HCT116 (cell line): Measurements from ENCODE around the gene WWOX. TPM values are rescaled to one million over a fixed set of nuclear protein-coding genes. Genes with fewer than 3 reads are reported as not detected.

ENCODE experiments used
- ATAC-seq: fragments of 200-7000 bp; cut with Tn5 transposase; 2 replicates; pipeline ENCODE4 v1.9.1; 2020; ENCODE audit warnings: mild to moderate bottlenecking, moderate library complexity
- BruUV-seq: library from RNA; stranded (reverse); fragments of 400-500 nt; replicated peaks from 2 replicates; lab custom pipeline; 2021; lab: Mats Ljungman, UMichigan
- CTCF ChIA-PET: fragments of 300-600 bp; sonication (Branson Sonifier 250); formaldehyde crosslinking; loops from one replicate; lab custom pipeline; 2021; ENCODE audit warnings: antibody characterized with exemption; lab: Charles Lee
- POLR2A ChIA-PET: fragments of 300-600, 350-600 bp; sonication (Branson Sonifier 250); formaldehyde crosslinking; loops from one replicate; lab custom pipeline; 2021; ENCODE audit warnings: antibody characterized with exemption; lab: Charles Lee
- RAD21 ChIA-PET, 2 experiments: fragments of 300-600 bp; sonication (Branson Sonifier 250); formaldehyde crosslinking; loops; one replicate each; lab custom pipeline; 2023; ENCODE audit warnings: low total read pairs in 2 of 2; ENCODE audit not compliant: uncharacterized antibody in 2 of 2, unreplicated experiment in 2 of 2, low non-redundant PET in 1 of 2; lab: Charles Lee
- DNase-seq: peaks from one replicate; pipeline ENCODE4 v3.0.0-alpha.2; 2010; ENCODE audit warnings: low read depth, low spot score
- H2AFZ ChIP-seq: fragments of 200-600 bp; shearing (Covaris generic), sonication (generic); 2 replicates; pipeline ENCODE4 v1.6.1; 2017; ENCODE audit warnings: low read depth, mixed run types, mixed read lengths, antibody characterized with exemption, low read length; ENCODE audit not compliant: poor library complexity, severe bottlenecking
- H3K27ac ChIP-seq: 2 replicates; pipeline ENCODE4 v1.5.1; 2012; ENCODE audit warnings: low read depth, low read length
- H3K27me3 ChIP-seq: fragments of 200-600 bp; sonication (generic); 2 replicates; pipeline ENCODE4 v1.6.1; 2016; ENCODE audit warnings: mixed run types, low read length, mixed read lengths; ENCODE audit not compliant: insufficient read depth
- H3K36me3 ChIP-seq, 2 experiments: fragments of 200-500 bp in 1 of 2; fragments of 200-600 bp in 1 of 2; sonication (Bioruptor generic) in 1 of 2; sonication (generic) in 1 of 2; 2 replicates each; pipeline versions ENCODE4 v1.5.1 to v1.6.1; 2014 to 2016; ENCODE audit warnings: low read length in 2 of 2, inconsistent platforms in 1 of 2, mixed read lengths in 1 of 2, mixed run types in 1 of 2; ENCODE audit not compliant: insufficient read depth in 2 of 2, control insufficient read depth in 1 of 2
- H3K4me1 ChIP-seq, 2 experiments: fragments of 200-600 bp in 1 of 2; sonication (generic) in 1 of 2; 2 replicates each; pipeline versions ENCODE4 v1.5.1 to v1.6.1; 2012 to 2017; ENCODE audit warnings: low read length in 2 of 2, inconsistent platforms in 1 of 2, mild to moderate bottlenecking in 1 of 2, mixed read lengths in 1 of 2, mixed run types in 1 of 2, moderate library complexity in 1 of 2; ENCODE audit not compliant: insufficient read depth in 2 of 2, control insufficient read depth in 1 of 2
- H3K4me2 ChIP-seq: fragments of 200-600 bp; sonication (generic); 2 replicates; pipeline ENCODE4 v1.6.1; 2017; ENCODE audit warnings: mixed run types, low read length, mixed read lengths
- H3K4me3 ChIP-seq, 2 experiments: fragments of 200-600 bp in 1 of 2; sonication (generic) in 1 of 2; replicated peaks in 1 of 2; 2 replicates each; pipeline ENCODE4 v1.5.1; 2011 to 2016; ENCODE audit warnings: low read length in 2 of 2, control low read depth in 1 of 2, low read depth in 1 of 2, mild to moderate bottlenecking in 1 of 2, mixed read lengths in 1 of 2, mixed run types in 1 of 2
- H3K79me2 ChIP-seq: fragments of 200-600 bp; sonication (generic); 2 replicates; pipeline ENCODE4 v1.6.1; 2017; ENCODE audit warnings: mild to moderate bottlenecking, mixed run types, low read length, moderate library complexity, mixed read lengths; ENCODE audit not compliant: insufficient read depth
- H3K9ac ChIP-seq: fragments of 200-600 bp; sonication (generic); 2 replicates; pipeline ENCODE4 v1.6.1; 2016; ENCODE audit warnings: low read length, mixed read lengths
- H3K9me2 ChIP-seq: fragments of 200-600 bp; sonication (generic), shearing (Covaris generic); 2 replicates; pipeline ENCODE4 v1.6.1; 2017; ENCODE audit warnings: mixed run types, mild to moderate bottlenecking, moderate library complexity; ENCODE audit not compliant: insufficient read depth
- H3K9me3 ChIP-seq, 2 experiments: fragments of 200-500 bp in 1 of 2; fragments of 200-600 bp in 1 of 2; sonication (Bioruptor generic) in 1 of 2; sonication (generic) in 1 of 2; 2 replicates each; pipeline ENCODE4 v1.6.1; 2014 to 2017; ENCODE audit warnings: low read length in 2 of 2, mixed read lengths in 2 of 2, inconsistent platforms in 1 of 2, low read depth in 1 of 2, mild to moderate bottlenecking in 1 of 2, mixed run types in 1 of 2, moderate library complexity in 1 of 2; ENCODE audit not compliant: control insufficient read depth in 1 of 2, insufficient read depth in 1 of 2
- H4K20me1 ChIP-seq: fragments of 200-600 bp; sonication (generic), shearing (Covaris generic); 2 replicates; pipeline ENCODE4 v1.6.1; 2017; ENCODE audit warnings: mixed run types, mild to moderate bottlenecking, moderate library complexity; ENCODE audit not compliant: insufficient read depth
- ATF3 ChIP-seq: IDR thresholded peaks from 2 replicates; pipeline ENCODE4 v1.6.1; 2012
- CBX3 ChIP-seq: IDR thresholded peaks from 2 replicates; pipeline ENCODE4 v1.6.1; 2012; ENCODE audit warnings: low read depth
- CEBPB ChIP-seq: IDR thresholded peaks from 2 replicates; pipeline ENCODE4 v1.6.1; 2012; ENCODE audit warnings: low read depth
- EGR1 ChIP-seq: IDR thresholded peaks from 2 replicates; pipeline ENCODE4 v1.6.1; 2012; ENCODE audit warnings: low read depth
- EZH2 ChIP-seq: fragments of 200-600 bp; sonication (generic); IDR thresholded peaks from 2 replicates; pipeline ENCODE4 v1.6.1; 2017; ENCODE audit warnings: antibody characterized with exemption, mixed run types
- EZH2phosphoT487 ChIP-seq: fragments of 200-600 bp; IDR thresholded peaks from 2 replicates; pipeline ENCODE4 v1.6.1; 2018; ENCODE audit warnings: antibody characterized with exemption, borderline replicate concordance
- JUND ChIP-seq: IDR thresholded peaks from 2 replicates; pipeline ENCODE4 v1.6.1; 2012
- MAX ChIP-seq: IDR thresholded peaks from 2 replicates; pipeline ENCODE4 v1.6.1; 2012
- POLR2A ChIP-seq: IDR thresholded peaks from 2 replicates; pipeline ENCODE4 v1.7.0; 2011; ENCODE audit warnings: borderline replicate concordance; ENCODE audit not compliant: insufficient read depth, insufficient read length; ENCODE audit errors: extremely low read depth
- POLR2AphosphoS5 ChIP-seq: IDR thresholded peaks from 2 replicates; pipeline ENCODE4 v1.6.1; 2011; ENCODE audit warnings: mild to moderate bottlenecking, low read depth, low read length, moderate library complexity
- RAD21 ChIP-seq: IDR thresholded peaks from 2 replicates; pipeline ENCODE4 v1.6.1; 2012; ENCODE audit warnings: low read depth, mild to moderate bottlenecking
- REST ChIP-seq: IDR thresholded peaks from 2 replicates; pipeline ENCODE4 v1.6.1; 2012; ENCODE audit warnings: low read depth
- SP1 ChIP-seq: IDR thresholded peaks from 2 replicates; pipeline ENCODE4 v1.6.1; 2012; ENCODE audit warnings: low read depth
- YY1 ChIP-seq: IDR thresholded peaks from 2 replicates; pipeline ENCODE4 v1.6.1; 2011; ENCODE audit warnings: low read length, low read depth, moderate library complexity, mild to moderate bottlenecking; ENCODE audit not compliant: insufficient replicate concordance; ENCODE audit errors: extremely low read depth
- ZBTB33 ChIP-seq: IDR thresholded peaks from 2 replicates; pipeline ENCODE4 v1.6.1; 2011; ENCODE audit warnings: mild to moderate bottlenecking, low read length, moderate library complexity; ENCODE audit not compliant: insufficient replicate concordance; ENCODE audit errors: extremely low read depth
- ZNF274 ChIP-seq: fragments of 200-500 bp; sonication (Bioruptor generic); IDR thresholded peaks from 2 replicates; pipeline ENCODE4 v1.6.1; 2014; ENCODE audit warnings: mild to moderate bottlenecking, low read depth, low read length, inconsistent platforms
- intact Hi-C: fragments of 100-400 bp; cut with micrococcal nuclease; formaldehyde crosslinking; loops from 2 replicates; pipeline ENCODE4 v1.10.0; 2022
- total RNA-seq: library from RNA; stranded (reverse); gene quantifications from one replicate; pipeline ENCODE4 v1.2.1, GENCODE V29; 2021; ENCODE audit not compliant: unreplicated experiment

WWOX gene
- total RNA-seq, 1 experiment from 2014 or later: 13.7 TPM

- BruUV-seq: no TSS peak
- Histone ChIP-seq H3K27me3 (no peaks in the 10 kb centered on the region), H3K79me2 (no peaks in the 10 kb centered on the region)
Observed at GRCh38 chr16:79190542-79190941, 1091.1 kb downstream of the WWOX start.

GRCh38 chr16:79191933-79192332 lies 1092.5 kb downstream of the WWOX start:
- BruUV-seq: no TSS peak
- H4K20me1 ChIP-seq: no peaks in the 10 kb centered on the region
- intact Hi-C loops: no loop called here
- ATAC-seq: no peak
- H3K79me2 ChIP-seq: no peaks in the 10 kb centered on the region
- H3K4me1 ChIP-seq: no peaks in the 10 kb centered on the region
- no peak overlapping the region for H3K4me2 ChIP-seq
- POLR2A ChIA-PET: no interaction called here
- peaks cover 15 to 33% of the 10 kb centered on the region in 2 experiments; a peak in 2 of 4 replicates for H3K9me3 ChIP-seq
- H3K36me3 ChIP-seq: no peaks in the 10 kb centered on the region
- no peak overlapping the region for H3K27ac ChIP-seq
- CTCF ChIA-PET: no interaction called here
- H2AFZ ChIP-seq: no peak overlapping the region
- RAD21 ChIA-PET: no interaction called here
- H3K9ac ChIP-seq: no peak overlapping the region
- no peaks in the 10 kb centered on the region for H3K27me3 ChIP-seq
- no peak overlapping the region for H3K4me3 ChIP-seq
- no peak for DNase-seq
- H3K9me2 ChIP-seq: no peaks in the 10 kb centered on the region
- TF ChIP-seq MAX (no peak), EZH2phosphoT487 (no peak), POLR2A (no peak), EGR1 (no peak), RAD21 (no peak), YY1 (no peak), JUND (no peak), POLR2AphosphoS5 (no peak), REST (no peak), CEBPB (no peak), ATF3 (no peak), ZNF274 (no peak), ZBTB33 (no peak), CBX3 (no peak), EZH2 (no peak), SP1 (no peak)

More at GRCh38 chr16:79190542-79190941, 1091.1 kb downstream of the WWOX start:
- Histone ChIP-seq H3K4me3 (no peak overlapping the region), H4K20me1 (no peaks in the 10 kb centered on the region), H3K4me2 (no peak overlapping the region), H3K9ac (no peak overlapping the region), H3K9me2 (no peaks in the 10 kb centered on the region), H3K4me1 (no peaks in the 10 kb centered on the region), H3K36me3 (no peaks in the 10 kb centered on the region), H2AFZ (no peak overlapping the region), H3K9me3 (peaks cover 13 to 33% of the 10 kb centered on the region in 2 experiments; a peak in 2 of 4 replicates), H3K27ac (no peak overlapping the region)
- ATAC-seq: no peak
- ChIA-PET CTCF (no interaction called here), RAD21 (no interaction called here), POLR2A (no interaction called here)
- TF ChIP-seq CBX3: no peak
- no peak for TF ChIP-seq YY1
- no peak for DNase-seq
- intact Hi-C loops: no loop called here
